ENCODE data around the gene CORO2A. TPM values are rescaled to one million over a fixed set of nuclear protein-coding genes. Genes with fewer than 3 reads are reported as not detected.

CORO2A gene
- total RNA-seq, 4 donors from 2014 or later, result 2.8 to 4.6 (median 4.2) TPM

GRCh38 chr9:98105006-98105405 lies 87.4 kb downstream of the CORO2A start:
- Histone ChIP-seq H3K4me1 (no peaks in the 10 kb centered on the region), H3K27ac (no peak overlapping the region)
- no peak for DNase-seq

GRCh38 chr9:98104445-98104881 lies 88.0 kb downstream of the CORO2A start:
- no peak for DNase-seq
- H3K36me3 ChIP-seq, result no peaks in the 10 kb centered on the region
- TF ChIP-seq CTCF (IDR thresholded peaks at IDR 0.05) (no peak), POLR2A (IDR thresholded peaks at IDR 0.05) (no peak)

More at GRCh38 chr9:98105006-98105405, 87.4 kb downstream of the CORO2A start:
- intact Hi-C loops (cut with DNase I; ENCODE audit: low total_unique reads), result no loop called here
- no peak overlapping the region for H3K4me3 ChIP-seq
- no peaks in the 10 kb centered on the region for H3K9me3 ChIP-seq
- H3K27me3 ChIP-seq, result no peaks in the 10 kb centered on the region
- no peaks in the 10 kb centered on the region for H3K36me3 ChIP-seq
- TF ChIP-seq CTCF (IDR thresholded peaks at IDR 0.05) (no peak), POLR2A (IDR thresholded peaks at IDR 0.05) (no peak)

GRCh38 chr9:98101868-98102273 lies 90.6 kb downstream of the CORO2A start:
- intact Hi-C loops (cut with DNase I; ENCODE audit: low total_unique reads), result no loop called here
- TF ChIP-seq POLR2A (IDR thresholded peaks at IDR 0.05), result no peak
- Histone ChIP-seq H3K27ac (no peak overlapping the region), H3K4me3 (no peak overlapping the region), H3K9me3 (no peaks in the 10 kb centered on the region), H3K27me3 (no peaks in the 10 kb centered on the region), H3K36me3 (no peaks in the 10 kb centered on the region), H3K4me1 (no peaks in the 10 kb centered on the region)
- no peak for DNase-seq

More at GRCh38 chr9:98104445-98104881, 88.0 kb downstream of the CORO2A start:
- Histone ChIP-seq H3K9me3 (no peaks in the 10 kb centered on the region), H3K27me3 (no peaks in the 10 kb centered on the region), H3K4me3 (no peak overlapping the region), H3K4me1 (no peaks in the 10 kb centered on the region), H3K27ac (no peak overlapping the region)
- intact Hi-C loops (cut with DNase I; ENCODE audit: low total_unique reads), result no loop called here

GRCh38 chr9:98101416-98101815 lies 91.0 kb downstream of the CORO2A start:
- no peak overlapping the region for H3K27ac ChIP-seq
- no peak for DNase-seq
- no peaks in the 10 kb centered on the region for H3K27me3 ChIP-seq
- TF ChIP-seq CTCF (IDR thresholded peaks at IDR 0.05) (no peak), POLR2A (IDR thresholded peaks at IDR 0.05) (no peak)
- H3K36me3 ChIP-seq, result no peaks in the 10 kb centered on the region
- no peaks in the 10 kb centered on the region for H3K9me3 ChIP-seq
- intact Hi-C loops (cut with DNase I; ENCODE audit: low total_unique reads), result no loop called here
- no peaks in the 10 kb centered on the region for H3K4me1 ChIP-seq
- no peak overlapping the region for H3K4me3 ChIP-seq

- Histone ChIP-seq H3K4me1 (no peaks in the 10 kb centered on the region), H3K36me3 (no peaks in the 10 kb centered on the region), H3K27me3 (no peaks in the 10 kb centered on the region), H3K9me3 (no peaks in the 10 kb centered on the region), H3K27ac (no peak overlapping the region), H3K4me3 (no peak overlapping the region)
- TF ChIP-seq CTCF (IDR thresholded peaks at IDR 0.05) (no peak), POLR2A (IDR thresholded peaks at IDR 0.05) (no peak)
- DNase-seq, result no peak
- intact Hi-C loops (cut with DNase I; ENCODE audit: low total_unique reads), result no loop called here
These were observed 92.0 kb downstream of the CORO2A start for GRCh38 chr9:98100456-98100855.

- no peaks in the 10 kb centered on the region for H3K36me3 ChIP-seq
- intact Hi-C loops (cut with DNase I; ENCODE audit: low total_unique reads), result no loop called here
- no peak overlapping the region for H3K4me3 ChIP-seq
- DNase-seq, result no peak
- no peak overlapping the region for H3K27ac ChIP-seq
- TF ChIP-seq POLR2A (IDR thresholded peaks at IDR 0.05), result no peak
- TF ChIP-seq CTCF (IDR thresholded peaks at IDR 0.05), result no peak
- no peaks in the 10 kb centered on the region for H3K27me3 ChIP-seq
- no peaks in the 10 kb centered on the region for H3K9me3 ChIP-seq
- H3K4me1 ChIP-seq, result no peaks in the 10 kb centered on the region
These were observed 92.5 kb downstream of the CORO2A start for GRCh38 chr9:98099898-98100297.
